ENCODE results near the gene ERC2. TPM values are rescaled to one million over a fixed set of nuclear protein-coding genes. Genes with fewer than 3 reads are reported as not detected.

Gene ERC2
- total and polyA plus RNA-seq, 8 donors = 1.2 to 4.8 (median 2.3) TPM

DNA sequence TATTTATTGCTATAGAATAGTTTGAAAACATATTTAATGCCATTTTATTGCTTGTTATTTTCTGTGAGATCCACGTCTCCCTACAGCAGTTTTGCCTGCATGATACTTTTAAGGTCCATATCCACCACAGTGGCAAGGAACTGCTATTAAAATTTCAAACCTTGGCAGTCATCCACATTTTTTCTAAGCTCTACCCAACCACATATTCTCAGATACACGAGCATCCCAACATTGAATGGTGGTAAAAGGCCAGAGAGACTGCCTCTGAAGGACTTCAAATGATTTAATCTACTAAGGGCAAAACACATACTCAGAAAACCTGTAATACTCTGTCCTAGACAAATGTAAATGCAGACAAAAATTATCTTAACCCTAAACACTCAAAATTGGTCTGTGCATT is 173.1 kb downstream of the ERC2 start:
- Histone ChIP-seq H3K9me3 (no peaks in the 10 kb centered on the region), H3K27ac (no peak overlapping the region), H3K27me3 (no peaks in the 10 kb centered on the region), H3K4me1 (no peaks in the 10 kb centered on the region), H3K4me3 (no peak overlapping the region), H3K36me3 (no peaks in the 10 kb centered on the region)
- DNase-seq (no peak), ATAC-seq (no peak), FAIRE-seq (no peak)
- no peak for TF ChIP-seq CTCF (IDR thresholded peaks at IDR 0.05)
- 68 to 74% methylated on average over 2 of the region's 2 CpGs for WGBS, 2 donors
- intact Hi-C loops (cut with DNase I) = no loop called here

- no peak for TF ChIP-seq CTCF (IDR thresholded peaks at IDR 0.05)
- FAIRE-seq (no peak), DNase-seq (no peak)
Observed at GRCh38 chr3:56294286-56294685, 174.0 kb downstream of the ERC2 start.

GRCh38 chr3:56291953-56292352 is 176.3 kb downstream of the ERC2 start:
- FAIRE-seq (no peak), DNase-seq (no peak), ATAC-seq (no peak)
- no peak for TF ChIP-seq CTCF (IDR thresholded peaks at IDR 0.05)
- Histone ChIP-seq H3K27me3 (no peaks in the 10 kb centered on the region), H3K9me3 (no peaks in the 10 kb centered on the region), H3K4me1 (no peaks in the 10 kb centered on the region), H3K4me3 (no peak overlapping the region), H3K36me3 (no peaks in the 10 kb centered on the region), H3K27ac (no peak overlapping the region)
- WGBS, 2 donors = 92 to 97% methylated on average over 3 of the region's 3 CpGs
- intact Hi-C loops (cut with DNase I) = no loop called here

More at GRCh38 chr3:56294286-56294685, 174.0 kb downstream of the ERC2 start:
- H3K4me3 ChIP-seq = no peak overlapping the region
- no peaks in the 10 kb centered on the region for H3K9me3 ChIP-seq
- H3K4me1 ChIP-seq = no peaks in the 10 kb centered on the region
- intact Hi-C loops (cut with DNase I) = no loop called here
- H3K27me3 ChIP-seq = no peaks in the 10 kb centered on the region
- 26 to 34% methylated on average over 1 of the region's 1 CpG for WGBS, 2 donors
- H3K27ac ChIP-seq = no peak overlapping the region
- no peak for ATAC-seq
- H3K36me3 ChIP-seq = no peaks in the 10 kb centered on the region

DNA sequence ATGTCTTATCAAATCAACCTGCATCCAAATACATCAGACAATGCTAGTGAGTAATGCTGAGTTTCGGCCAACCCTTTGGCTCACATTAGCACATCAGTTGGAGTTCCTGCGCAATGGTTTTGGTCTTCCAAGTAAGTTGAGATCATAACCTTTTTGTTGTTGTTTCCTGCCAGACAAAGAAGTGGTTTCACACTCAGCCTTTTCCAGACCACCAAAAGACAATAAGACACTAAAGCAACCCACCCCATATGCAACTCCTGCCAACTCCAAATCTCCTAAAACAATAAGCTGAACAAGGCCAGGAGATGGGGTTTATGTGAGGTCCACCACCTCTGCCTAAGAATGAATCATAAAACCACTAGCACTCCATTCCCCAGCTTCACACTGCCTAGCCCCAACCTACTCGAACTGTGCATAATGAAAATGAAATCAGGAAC is 177.0 kb downstream of the ERC2 start:
- Histone ChIP-seq H3K36me3 (no peaks in the 10 kb centered on the region), H3K27ac (no peak overlapping the region), H3K9me3 (no peaks in the 10 kb centered on the region), H3K4me3 (no peak overlapping the region), H3K4me1 (no peaks in the 10 kb centered on the region), H3K27me3 (no peaks in the 10 kb centered on the region)
- no peak for ATAC-seq
- FAIRE-seq = no peak
- TF ChIP-seq CTCF (IDR thresholded peaks at IDR 0.05) = no peak
- 79 to 90% methylated on average over 3 of the region's 3 CpGs for WGBS, 2 donors
- no peak for DNase-seq
- intact Hi-C loops (cut with DNase I) = no loop called here

DNA sequence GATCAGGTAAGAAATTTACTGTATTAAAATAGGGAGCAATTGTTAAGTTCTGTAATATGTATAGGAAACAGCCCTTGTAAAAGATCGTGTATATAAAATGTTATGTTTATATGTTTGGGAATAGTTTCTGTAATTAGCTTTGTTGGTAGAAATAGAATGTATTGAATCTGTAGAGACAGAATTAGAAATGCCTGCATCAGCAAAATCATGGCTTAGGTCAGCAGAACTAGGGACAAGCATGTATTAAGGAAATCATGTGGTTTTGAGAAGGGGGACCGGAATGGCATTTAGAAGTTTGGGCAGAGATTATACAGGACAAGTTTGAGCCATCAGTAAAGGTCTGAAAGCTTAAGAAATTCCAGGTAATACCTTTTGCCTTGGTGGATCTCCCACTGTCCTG is 177.9 kb downstream of the ERC2 start:
- 90 to 96% methylated on average over 2 of the region's 2 CpGs for WGBS, 2 donors
- H3K9me3 ChIP-seq = no peaks in the 10 kb centered on the region
- intact Hi-C loops (cut with DNase I) = no loop called here
- H3K4me1 ChIP-seq = no peaks in the 10 kb centered on the region
- ATAC-seq (no peak), DNase-seq (no peak), FAIRE-seq (no peak)
- TF ChIP-seq CTCF (IDR thresholded peaks at IDR 0.05) = no peak
- H3K36me3 ChIP-seq = no peaks in the 10 kb centered on the region
- no peak overlapping the region for H3K4me3 ChIP-seq
- no peaks in the 10 kb centered on the region for H3K27me3 ChIP-seq
- H3K27ac ChIP-seq = no peak overlapping the region
